ENCODE results near the gene GYS2. TPM values are rescaled to one million over a fixed set of nuclear protein-coding genes. Genes with fewer than 3 reads are reported as not detected.

The GYS2 gene
- total RNA-seq, 4 donors from 2014 or later, result not detected

- no peak for DNase-seq (ENCODE audit: extremely low spot score)
- no peaks in the 10 kb centered on the region for H3K9me3 ChIP-seq
- no peaks in the 10 kb centered on the region for H3K36me3 ChIP-seq
- no peak overlapping the region for H3K4me3 ChIP-seq
- H3K27ac ChIP-seq (replicated peaks in 1 of 4), result no peak overlapping the region
- TF ChIP-seq POLR2A (IDR thresholded peaks at IDR 0.05; ENCODE audit: low read depth) (no peak), EP300 (IDR thresholded peaks at IDR 0.05) (no peak), CTCF (IDR thresholded peaks at IDR 0.05) (no peak), POLR2AphosphoS5 (IDR thresholded peaks at IDR 0.05) (no peak)
- intact Hi-C loops (cut with DNase I), result no loop called here
- H3K27me3 ChIP-seq, result no peaks in the 10 kb centered on the region
- no peaks in the 10 kb centered on the region for H3K4me1 ChIP-seq
- 93% methylated on average over 4 of the region's 4 CpGs for WGBS
Observed at GRCh38 chr12:21573733-21574358, 30.8 kb downstream of the GYS2 start.

GRCh38 chr12:21571046-21571445 lies 33.6 kb downstream of the GYS2 start:
- Histone ChIP-seq H3K27ac (replicated peaks in 1 of 4) (no peak overlapping the region), H3K9me3 (no peaks in the 10 kb centered on the region), H3K4me1 (no peaks in the 10 kb centered on the region), H3K36me3 (no peaks in the 10 kb centered on the region), H3K27me3 (no peaks in the 10 kb centered on the region), H3K4me3 (no peak overlapping the region)
- no peak for DNase-seq (ENCODE audit: extremely low spot score)
- WGBS, result 68% methylated on average over 5 of the region's 5 CpGs
- TF ChIP-seq CTCF (IDR thresholded peaks at IDR 0.05) (no peak), POLR2A (IDR thresholded peaks at IDR 0.05; ENCODE audit: low read depth) (no peak), EP300 (IDR thresholded peaks at IDR 0.05) (no peak), POLR2AphosphoS5 (IDR thresholded peaks at IDR 0.05) (no peak)
- intact Hi-C loops (cut with DNase I), result no loop called here

- WGBS, result 84% methylated on average over 4 of the region's 4 CpGs
- DNase-seq (ENCODE audit: extremely low spot score), result no peak
- no peak for TF ChIP-seq EP300 (IDR thresholded peaks at IDR 0.05)
- no peak for TF ChIP-seq CTCF (IDR thresholded peaks at IDR 0.05)
- no peak for TF ChIP-seq POLR2AphosphoS5 (IDR thresholded peaks at IDR 0.05)
- no peak for TF ChIP-seq POLR2A (IDR thresholded peaks at IDR 0.05; ENCODE audit: low read depth)
Observed at GRCh38 chr12:21568115-21568514, 36.5 kb downstream of the GYS2 start.

GRCh38 chr12:21566907-21567394 lies 37.7 kb downstream of the GYS2 start:
- intact Hi-C loops (cut with DNase I), result no loop called here
- Histone ChIP-seq H3K27me3 (no peaks in the 10 kb centered on the region), H3K4me1 (no peaks in the 10 kb centered on the region), H3K27ac (replicated peaks in 1 of 4) (no peak overlapping the region), H3K4me3 (no peak overlapping the region), H3K9me3 (no peaks in the 10 kb centered on the region), H3K36me3 (no peaks in the 10 kb centered on the region)
- DNase-seq (ENCODE audit: extremely low spot score), result no peak
- 81% methylated on average over 3 of the region's 3 CpGs for WGBS
- no peak for TF ChIP-seq EP300 (IDR thresholded peaks at IDR 0.05)
- no peak for TF ChIP-seq POLR2A (IDR thresholded peaks at IDR 0.05; ENCODE audit: low read depth)
- no peak for TF ChIP-seq POLR2AphosphoS5 (IDR thresholded peaks at IDR 0.05)
- no peak for TF ChIP-seq CTCF (IDR thresholded peaks at IDR 0.05)

More at GRCh38 chr12:21568115-21568514, 36.5 kb downstream of the GYS2 start:
- intact Hi-C loops (cut with DNase I), result no loop called here
- Histone ChIP-seq H3K27ac (replicated peaks in 1 of 4) (no peak overlapping the region), H3K4me1 (no peaks in the 10 kb centered on the region), H3K27me3 (no peaks in the 10 kb centered on the region), H3K36me3 (no peaks in the 10 kb centered on the region), H3K9me3 (no peaks in the 10 kb centered on the region), H3K4me3 (no peak overlapping the region)
